CD4-positive, alpha-beta T cell treated with Interferon gamma for 1 hour (primary cell): Measurements from ENCODE around the gene NRG2.

Experiments
- DNase-seq: peaks from one replicate; pipeline ENCODE4 v3.0.0-alpha.2; 2020

The NRG2 gene

DNA sequence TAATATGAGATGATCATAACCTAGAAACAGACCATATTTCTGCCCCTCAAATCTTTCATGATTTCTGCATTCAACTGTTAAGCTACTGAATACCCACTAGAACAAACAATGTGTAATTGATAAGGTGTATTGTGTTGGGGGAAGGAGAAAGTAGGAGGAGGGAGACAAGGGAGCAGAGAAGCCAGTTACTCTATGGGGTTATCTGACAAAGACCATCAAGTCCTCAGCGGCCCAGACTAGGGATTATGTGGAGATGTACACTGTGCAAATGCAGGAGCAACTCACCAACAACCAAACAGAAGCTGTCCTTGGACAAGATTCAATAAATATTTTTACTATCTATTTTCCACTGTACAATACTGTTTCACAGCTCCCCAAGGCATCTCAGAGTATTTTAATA is 2.7 kb downstream of the NRG2 start:
- no peak for DNase-seq

DNA sequence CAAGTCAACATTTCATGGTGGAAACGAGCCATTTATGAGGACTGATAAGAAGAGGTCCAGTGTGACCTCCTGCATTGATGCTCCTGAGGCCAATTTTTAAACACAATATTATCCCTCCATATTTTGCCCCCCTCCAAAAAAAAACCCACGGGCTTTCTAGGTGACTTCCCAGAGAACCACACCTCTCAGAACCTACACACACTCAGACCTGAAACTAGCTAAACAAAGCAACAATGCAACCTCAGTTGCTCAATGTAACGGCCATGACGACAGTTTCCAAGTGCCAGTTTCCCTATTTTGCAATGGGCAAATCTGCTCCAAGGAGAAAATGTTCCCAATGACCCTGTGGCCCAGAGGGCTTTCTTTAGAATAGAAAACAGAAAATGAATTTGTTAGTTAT is 3.5 kb downstream of the NRG2 start:
- no peak for DNase-seq

DNA sequence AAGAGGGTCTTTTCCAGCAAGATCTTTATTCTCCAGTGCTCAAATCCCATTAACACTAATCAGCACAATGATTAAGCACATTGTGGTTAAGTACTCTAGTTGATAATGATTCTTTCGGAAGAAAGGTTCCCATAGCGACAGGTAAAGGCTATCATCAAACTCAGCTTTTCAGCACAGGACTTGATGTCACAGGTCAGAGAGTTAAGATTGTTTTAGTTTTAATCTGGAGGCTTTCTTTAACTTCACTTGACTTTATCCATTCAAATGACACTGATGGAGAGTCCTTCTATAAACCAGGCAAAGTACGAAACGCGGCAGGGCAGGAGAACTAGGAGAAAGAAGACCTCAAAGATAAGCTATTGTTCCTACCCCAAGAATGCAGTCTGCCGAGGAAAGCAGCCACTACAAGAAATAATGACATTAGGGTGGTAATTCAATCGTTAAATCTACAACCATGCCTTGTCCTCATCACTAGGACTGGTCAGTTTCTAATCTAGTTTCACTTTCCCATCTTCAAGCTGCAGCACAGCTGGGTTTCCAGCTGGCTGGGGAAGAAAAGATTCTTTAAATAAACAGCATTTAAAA is 4.6 kb downstream of the NRG2 start:
- no peak for DNase-seq

DNA sequence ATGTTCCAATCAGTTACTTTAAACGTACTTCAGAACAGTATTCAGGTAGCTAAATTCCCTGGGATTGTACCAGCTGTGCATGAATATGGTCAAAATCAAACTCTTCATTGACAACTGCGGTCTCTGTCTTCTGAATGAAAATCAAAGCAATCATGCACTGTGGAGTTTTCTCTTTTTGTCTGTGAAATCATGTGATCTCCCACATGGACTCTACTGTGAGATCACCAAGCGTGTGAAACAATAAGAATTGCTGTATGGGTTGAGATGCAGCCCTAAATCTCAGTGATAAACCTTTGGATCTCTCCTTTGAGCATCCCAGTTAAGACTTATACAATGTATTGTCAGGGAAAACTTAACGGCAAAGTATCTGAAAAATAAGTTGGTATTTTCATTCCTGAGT is 6.1 kb downstream of the NRG2 start:
- DNase-seq: no peak

DNA sequence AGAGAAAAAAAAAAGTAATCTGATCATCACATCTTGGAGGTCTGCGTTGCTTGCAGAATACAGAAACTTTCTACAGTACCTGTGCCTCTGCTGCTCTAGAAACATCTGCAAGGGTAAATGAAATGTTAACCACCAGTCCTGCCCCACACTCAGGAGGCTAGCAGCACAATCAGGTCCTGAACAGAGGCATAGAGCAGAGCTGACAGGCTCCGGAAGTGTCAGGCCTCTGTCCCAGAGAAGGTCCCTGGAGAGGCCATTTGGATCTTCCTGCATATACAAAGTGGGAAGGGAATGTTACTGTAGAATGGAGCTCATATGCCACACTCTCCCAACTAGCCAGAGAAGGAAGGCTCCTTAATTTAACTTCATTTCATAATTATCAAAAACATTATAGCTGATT is 7.2 kb downstream of the NRG2 start:
- DNase-seq: no peak

DNA sequence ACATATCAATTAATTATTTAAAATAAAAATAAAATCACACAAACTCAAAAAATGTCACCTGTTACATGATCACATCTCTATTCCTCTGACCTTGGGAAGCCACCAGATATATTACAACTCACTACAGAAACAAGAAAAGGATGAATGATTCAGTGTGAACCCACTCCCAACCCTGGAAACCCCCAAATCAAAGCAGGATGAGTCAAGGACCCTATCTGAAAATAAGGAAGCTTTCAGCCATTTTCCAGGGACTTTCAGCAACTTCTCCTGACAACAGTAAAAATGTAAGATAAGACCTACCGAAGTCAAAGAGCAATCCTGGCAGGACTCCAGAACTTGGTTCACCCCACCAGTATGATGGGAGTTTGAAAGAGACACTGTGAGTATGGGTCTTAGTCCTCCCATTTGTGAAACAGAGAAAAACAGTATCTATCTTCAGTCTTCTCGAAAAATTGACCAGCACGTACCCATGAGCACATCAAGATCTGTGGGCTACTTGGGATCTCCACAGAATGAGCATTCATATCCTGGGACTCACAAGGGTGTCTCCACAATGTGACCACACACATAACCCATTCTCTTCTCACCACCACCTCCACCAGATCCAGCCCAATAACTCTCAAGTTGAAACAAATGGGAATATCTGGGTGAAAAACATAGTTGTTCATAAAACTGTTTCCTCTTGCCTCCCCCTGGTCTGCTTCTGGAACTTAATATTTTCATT is 9.9 kb downstream of the NRG2 start:
- no peak for DNase-seq

DNA sequence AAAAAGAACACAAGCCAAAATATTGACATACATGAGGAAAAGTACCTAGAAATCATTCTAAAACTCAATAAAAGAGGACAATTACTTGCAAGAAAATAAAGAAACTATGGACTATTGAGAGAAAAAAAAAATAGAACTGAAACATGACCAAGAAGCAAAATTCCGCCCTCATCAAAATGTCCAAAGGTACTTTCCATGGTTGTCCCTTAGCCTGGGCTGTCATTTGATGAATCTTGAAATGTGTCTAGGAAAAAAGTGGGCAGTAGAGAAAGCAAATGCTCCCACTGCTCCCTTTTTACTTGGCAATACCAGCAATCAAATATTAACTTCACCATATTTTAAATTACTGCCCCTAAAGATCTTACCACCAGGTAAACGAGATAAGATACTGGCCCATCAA is 10.8 kb downstream of the NRG2 start:
- no peak for DNase-seq

DNA sequence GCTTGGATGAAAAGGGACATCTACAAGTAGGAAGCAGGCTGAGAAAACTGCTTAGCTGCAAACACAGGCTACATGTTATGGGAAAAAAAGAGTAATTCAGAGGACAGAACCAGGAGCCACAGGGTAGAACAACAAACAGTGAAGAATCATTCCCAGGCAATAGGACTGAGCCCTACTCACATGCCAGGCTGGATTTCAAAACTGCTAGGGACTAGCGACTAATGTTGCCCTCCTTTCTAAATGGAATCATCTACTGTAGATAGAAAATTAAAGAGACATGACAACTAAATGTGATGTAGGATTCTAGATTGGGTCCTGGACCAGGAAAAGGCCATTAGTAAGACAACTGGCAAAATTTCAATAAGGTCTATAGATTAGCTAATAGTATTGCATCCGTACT is 15.3 kb downstream of the NRG2 start:
- DNase-seq: no peak

DNA sequence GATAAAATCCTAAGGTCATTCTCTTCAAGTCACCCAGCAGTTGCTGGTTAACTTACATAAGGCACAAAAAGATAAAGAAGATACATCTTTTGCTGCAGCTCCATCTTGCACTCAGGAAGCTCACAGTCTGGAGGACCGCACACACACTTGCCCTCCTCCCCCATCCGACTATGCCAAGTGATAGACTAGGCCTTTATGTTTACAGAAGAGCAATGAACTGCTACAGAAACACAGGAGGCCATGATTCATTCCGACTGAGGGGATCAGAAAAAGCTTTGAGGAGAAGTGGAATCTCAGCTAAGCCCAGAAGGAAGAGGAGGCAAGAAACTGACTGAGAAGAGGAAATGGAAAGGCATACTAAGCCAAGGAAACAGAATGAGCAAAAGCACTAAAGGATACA is 17.4 kb downstream of the NRG2 start:
- DNase-seq: no peak

DNA sequence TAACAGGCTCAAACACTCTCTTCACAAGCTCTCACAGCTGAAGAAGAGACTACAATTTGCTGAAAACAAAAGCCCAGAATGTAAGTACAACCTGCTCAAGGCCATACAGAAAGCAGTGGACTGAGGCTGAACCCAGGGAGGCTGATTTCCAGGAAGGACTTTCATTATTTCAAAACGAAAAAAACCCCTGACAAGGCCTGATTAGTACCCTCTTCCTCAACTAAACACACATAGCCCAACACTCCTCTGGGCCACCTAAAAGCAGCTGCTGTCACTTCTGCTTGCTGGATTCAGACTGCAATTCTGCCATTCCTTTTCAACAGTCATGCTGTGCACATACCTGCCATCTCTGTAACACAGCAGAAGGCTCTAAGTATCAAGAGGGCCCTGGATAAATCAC is 18.2 kb downstream of the NRG2 start:
- no peak for DNase-seq

DNA sequence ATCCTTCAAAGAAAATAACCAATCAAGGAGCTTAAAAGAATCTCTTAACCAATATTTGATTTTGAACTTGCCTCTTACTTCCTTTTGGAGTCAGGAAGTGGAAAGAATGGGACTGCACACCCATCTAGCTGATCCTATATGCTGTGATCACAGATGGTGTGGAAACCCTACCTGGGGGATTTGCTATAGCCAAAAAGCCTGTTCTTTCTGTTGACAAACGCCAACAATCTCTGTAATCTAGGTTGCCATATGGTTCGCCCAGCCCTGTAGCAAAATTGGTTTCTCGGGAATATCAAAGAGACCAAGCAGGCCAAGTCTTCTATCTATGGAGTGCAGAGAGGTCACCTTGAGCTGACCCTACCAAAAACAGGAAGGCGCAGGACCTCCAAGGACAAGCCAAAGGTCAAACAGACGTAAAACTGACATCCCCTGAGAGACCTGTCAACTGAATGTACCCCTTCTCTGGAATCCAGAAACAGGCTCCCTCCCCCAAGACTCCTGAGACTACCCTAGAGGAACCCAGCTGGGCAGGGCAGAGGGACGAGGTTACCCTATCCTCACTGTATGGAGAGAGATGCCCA is 19.4 kb downstream of the NRG2 start:
- DNase-seq: no peak

DNA sequence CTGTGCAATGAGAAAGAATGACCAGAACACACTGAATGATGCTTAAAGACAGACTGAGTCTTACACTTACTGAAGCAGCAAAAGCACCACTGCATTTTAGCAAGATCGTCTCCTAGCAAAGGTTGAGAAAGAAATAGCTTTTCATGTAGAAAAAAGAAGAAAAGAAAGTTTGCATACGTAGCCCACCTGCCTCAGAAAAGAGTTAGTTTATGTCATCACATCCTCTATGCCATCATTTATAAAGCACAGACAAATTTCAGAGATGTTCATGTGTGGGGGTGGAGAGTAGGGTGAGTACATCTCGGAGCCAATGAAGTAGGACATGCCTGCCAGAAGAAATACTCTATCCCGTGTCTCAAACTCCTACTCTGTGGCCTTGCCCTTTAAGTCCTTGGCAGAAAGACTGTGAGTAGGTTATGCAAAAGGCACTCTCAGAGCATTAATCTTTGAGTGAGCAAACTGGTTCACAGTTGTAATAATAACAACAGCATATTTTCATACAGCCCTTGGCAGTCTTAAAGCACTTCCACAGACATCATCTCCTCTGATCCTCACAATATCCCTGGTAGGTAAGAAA is 22.4 kb downstream of the NRG2 start:
- DNase-seq: no peak

DNA sequence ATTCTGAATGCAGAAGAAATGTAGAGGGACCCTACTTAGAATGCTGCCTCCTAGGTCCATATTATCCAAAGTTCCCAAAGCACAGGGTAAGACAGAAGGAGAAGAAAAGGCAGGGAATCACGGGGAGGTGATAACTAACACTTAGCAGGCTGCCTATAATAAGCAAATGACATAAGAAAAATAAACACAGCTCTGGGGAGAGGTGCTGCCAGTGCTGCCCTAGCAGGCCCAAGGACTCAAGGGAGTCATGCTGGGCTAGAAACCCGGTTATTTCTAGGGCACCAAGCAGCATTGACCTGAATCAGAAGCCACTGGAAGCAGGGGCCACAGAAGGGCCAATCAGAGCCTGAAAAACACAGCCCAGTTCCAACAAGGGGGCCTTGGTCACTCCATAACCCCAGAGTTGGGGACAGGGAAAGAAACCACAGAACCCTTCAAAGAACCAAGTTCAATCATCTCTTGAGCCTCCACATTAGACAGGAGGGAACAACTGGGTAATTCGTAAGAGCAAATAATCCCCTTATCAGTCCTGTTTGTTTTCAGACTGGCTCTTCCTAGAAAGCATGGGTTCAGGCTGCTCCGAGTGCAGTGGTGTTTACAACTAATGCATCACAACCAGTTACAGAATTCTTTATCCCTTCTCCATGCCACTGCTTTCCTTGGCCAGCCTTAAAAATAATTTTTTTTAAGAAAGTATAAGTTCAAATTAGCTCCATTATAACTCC is 24.0 kb downstream of the NRG2 start:
- no peak for DNase-seq

DNA sequence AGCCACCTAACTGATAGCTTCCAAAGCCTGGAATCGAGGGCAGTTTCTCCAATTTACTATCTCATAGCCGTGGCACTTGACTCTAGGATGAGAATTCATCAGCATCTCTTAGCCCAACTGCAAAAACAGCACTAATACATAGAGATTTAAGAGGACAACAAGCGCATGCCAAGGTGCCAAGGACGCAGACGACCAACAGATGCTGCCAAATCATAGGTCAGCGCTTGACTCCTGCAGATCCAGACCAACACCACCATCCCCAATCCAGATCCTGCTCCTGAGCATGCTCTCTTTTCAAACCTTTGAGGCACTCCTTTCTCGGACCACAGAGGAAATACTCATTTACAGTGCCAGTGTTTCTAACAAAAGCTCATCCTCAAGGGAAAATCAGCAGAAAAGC is 24.6 kb downstream of the NRG2 start:
- DNase-seq: no peak

DNA sequence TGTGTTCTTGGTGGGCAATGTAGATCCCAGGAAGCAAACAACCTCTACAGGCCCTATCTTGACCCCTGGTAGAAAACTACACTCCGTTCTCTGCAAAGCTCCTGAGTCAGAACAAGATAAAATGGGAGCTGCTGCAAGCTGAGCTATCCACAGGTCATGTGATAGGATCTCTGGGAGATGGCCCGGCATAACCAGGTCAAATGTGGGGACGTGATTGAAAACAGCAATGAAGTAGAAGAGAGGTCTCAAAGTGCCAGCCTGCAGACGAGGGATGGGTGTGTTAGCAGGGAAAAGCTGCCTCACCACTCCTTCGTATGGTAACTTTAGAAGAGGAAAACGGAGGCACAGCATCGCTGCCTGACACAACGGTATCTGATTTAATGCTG is 25.0 kb downstream of the NRG2 start:
- no peak for DNase-seq

DNA sequence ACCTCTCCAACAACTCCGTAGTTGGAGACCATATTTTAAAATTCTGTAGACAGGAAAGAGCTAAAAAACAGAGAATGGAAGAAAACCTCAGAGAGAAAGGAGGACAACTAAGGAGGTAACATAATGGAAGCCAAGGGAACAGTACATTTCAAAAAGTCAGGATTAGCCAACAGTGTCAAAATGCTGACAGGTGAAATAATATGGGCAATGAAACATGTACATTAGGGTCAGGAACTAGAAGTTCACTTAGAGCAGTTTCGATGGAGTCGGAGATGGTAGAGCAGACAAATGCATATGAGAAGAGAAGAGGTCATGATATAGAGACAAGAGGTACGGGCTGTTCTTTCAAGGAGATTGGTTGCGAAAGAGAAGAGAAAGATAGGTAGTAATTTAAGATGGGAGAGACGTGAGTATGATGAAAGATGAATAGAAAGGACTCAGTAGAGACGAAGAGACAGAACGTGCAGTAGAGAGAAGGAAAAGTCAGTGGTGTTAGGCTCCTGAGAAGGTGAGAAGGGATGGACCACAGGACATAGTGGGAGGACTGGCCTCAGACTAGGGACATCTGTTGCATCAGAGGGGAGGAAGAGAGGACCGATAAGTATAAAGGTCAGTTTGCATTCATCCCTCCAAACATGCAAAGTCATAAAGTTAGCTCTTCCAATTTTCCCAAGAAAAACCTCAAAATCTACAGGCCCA is 25.6 kb downstream of the NRG2 start:
- no peak for DNase-seq

DNA sequence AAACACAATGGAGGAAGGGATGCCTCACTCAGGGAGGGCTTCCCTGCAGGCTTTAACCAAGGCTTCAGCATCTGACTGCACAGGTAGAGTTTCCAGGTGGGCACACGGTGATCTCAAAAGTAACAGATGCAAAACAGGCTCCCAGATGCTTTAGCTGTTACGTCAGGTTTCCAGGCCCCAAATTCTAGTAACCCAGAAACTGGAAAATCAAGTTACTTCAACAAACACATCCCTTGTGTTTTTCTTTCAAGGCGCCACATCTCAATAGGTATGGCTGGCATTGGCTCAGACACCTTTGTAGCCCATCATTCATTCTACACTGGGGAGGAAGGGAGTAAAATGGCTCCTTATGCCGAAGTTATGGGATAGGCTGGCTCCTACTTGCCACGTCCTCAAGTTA is 27.4 kb downstream of the NRG2 start:
- no peak for DNase-seq

DNA sequence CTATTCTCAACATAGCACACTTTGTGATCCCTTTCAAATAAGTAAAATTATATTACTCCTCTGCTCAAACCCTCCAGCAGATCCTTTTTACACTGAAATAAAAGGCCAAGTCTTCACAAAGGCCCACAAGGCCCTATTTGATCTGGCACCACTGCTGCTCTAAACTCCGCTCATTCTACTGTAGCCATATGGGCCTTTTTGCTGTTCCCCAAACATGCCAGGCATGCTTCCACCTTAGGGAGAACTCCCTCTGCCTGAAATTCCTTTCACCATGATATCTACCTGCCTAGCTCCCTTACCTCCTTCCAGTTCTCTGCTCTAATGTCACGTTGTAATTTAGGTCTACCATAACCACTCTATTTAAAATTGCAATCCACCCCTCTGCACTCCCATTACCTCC is 28.3 kb downstream of the NRG2 start:
- DNase-seq: no peak

DNA sequence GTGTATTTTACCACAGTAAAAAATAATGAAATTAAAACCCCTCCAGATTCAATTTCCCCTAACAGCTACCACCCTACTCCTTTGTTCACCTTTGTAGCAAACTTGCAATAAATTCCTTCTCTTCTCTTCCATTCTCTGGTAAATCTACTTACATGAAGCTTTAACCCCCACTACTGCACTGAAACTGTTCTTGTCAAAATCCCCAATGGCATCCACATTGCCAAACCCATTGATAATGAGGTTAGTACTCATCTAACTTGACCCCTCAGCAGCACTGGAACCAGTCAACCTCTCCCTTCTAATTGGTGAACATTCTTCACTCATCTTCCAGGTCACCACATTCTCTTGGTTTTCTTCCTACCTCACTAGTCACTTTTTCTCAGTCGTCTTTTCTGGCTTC is 29.6 kb downstream of the NRG2 start:
- no peak for DNase-seq

DNA sequence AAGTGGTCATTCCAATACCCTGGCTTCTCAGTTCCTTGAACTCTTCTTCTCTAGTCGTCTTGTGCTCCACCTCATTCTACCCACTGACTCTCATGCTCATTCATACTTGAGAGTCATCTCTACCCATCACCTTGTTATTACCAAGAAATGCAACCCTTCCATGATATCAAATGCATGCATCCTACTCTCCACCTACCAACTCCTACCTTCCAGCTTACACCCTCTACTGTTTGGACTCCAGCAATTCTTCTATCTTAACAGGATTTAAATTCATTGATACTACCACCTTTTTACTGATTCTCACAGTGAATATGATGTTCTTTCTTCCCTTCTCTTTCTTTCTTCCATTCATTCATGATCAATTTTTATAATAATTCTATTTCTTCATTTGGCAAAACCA is 30.7 kb downstream of the NRG2 start:
- no peak for DNase-seq

DNA sequence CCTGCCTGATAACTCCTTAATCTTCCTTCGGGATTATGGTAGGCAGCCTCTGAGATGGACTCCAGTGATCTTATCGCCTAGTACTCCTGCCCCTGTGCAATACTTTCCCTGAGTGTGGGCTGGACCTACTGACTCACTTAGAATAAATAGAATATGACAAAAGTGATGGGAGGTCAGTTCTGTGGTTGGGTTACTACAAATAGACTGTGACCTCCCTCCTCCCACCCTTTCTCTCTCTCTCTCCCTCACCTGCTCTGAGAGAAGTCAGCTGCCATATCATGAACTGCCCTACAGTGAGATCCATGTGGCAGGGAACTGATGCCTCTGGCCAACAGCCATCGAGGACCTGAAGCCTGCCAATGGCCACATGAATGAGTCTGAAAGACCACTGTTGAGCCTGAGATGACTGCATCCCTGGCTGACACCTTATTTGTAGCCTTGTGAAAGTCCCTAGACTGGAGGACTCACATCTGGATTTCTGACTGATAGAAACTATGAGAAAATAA is 31.7 kb downstream of the NRG2 start:
- no peak for DNase-seq

DNA sequence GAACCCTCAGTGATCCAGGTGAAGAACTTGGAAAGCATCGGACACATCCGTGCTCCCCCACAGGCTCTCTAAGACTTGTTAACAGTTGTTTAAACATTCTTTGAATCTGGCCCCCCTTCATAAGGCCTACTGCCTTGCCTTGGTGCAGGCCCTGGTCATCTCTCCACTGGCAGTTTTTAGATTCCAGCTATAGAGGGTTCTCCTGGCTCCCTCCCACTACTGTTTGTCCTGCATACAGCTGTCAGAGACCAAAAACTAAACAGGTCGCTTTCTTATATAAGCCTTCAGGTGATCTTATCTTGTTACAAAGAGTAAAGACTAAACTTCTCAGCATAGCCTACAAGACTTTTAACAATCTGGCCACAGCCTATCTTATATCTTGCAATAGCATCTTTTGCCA is 32.3 kb downstream of the NRG2 start:
- DNase-seq: no peak

DNA sequence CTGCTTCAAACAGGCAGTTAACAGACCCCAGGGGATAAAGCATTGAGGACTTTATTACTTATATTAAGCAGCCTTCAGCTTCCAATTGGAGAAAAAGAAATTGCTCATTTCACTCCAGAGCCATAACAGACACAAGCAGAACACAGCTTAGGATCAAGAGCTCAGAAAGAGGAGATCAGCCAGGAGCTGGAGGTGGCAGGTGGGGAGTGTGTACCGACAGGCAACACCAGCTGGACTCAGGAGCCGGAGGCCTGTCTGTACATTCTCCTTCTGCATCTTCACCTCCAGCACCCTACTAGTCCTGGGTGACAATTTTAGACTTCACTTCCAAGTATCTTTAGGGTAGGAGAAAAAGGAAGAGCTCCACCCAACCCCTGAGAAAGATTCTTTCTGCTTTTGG is 35.8 kb downstream of the NRG2 start:
- DNase-seq: no peak
